H9 (cell line): ENCODE data around the gene TRIM34. TPM values are rescaled to one million over a fixed set of nuclear protein-coding genes. Genes with fewer than 3 reads are reported as not detected.

Source experiments
- DNase-seq: peaks from one replicate; pipeline ENCODE4 v3.0.0-alpha.2; 2017
- H2AFZ ChIP-seq: one replicate; pipeline ENCODE4 v1.6.1; 2013; ENCODE audit warnings: mild to moderate bottlenecking, low read length, control low read depth, moderate library complexity
- H2AK5ac ChIP-seq: 2 replicates; pipeline ENCODE4 v1.6.1; 2013; ENCODE audit warnings: low read length, control low read depth, mixed read lengths; ENCODE audit not compliant: insufficient read length
- H2BK120ac ChIP-seq: one replicate; pipeline ENCODE4 v1.6.1; 2013; ENCODE audit warnings: low read depth, mild to moderate bottlenecking, low read length, control low read depth, inconsistent platforms; ENCODE audit not compliant: poor library complexity, severe bottlenecking
- H2BK12ac ChIP-seq: 2 replicates; pipeline ENCODE4 v1.6.1; 2013; ENCODE audit warnings: low read length, control low read depth, mixed read lengths, low read depth; ENCODE audit not compliant: insufficient read length
- H2BK15ac ChIP-seq: 2 replicates; pipeline ENCODE4 v1.6.1; 2013; ENCODE audit warnings: low read depth, low read length, control low read depth
- H2BK20ac ChIP-seq: one replicate; pipeline ENCODE4 v1.6.1; 2013; ENCODE audit warnings: low read depth, mild to moderate bottlenecking, low read length, control low read depth, inconsistent platforms; ENCODE audit not compliant: poor library complexity, severe bottlenecking
- H2BK5ac ChIP-seq: 2 replicates; pipeline ENCODE4 v1.6.1; 2013; ENCODE audit warnings: low read length, control low read depth, mixed read lengths; ENCODE audit not compliant: insufficient read length
- H3K14ac ChIP-seq: 2 replicates; pipeline ENCODE4 v1.6.1; 2013; ENCODE audit warnings: low read length, control low read depth; ENCODE audit not compliant: insufficient read depth
- H3K18ac ChIP-seq: 2 replicates; pipeline ENCODE4 v1.6.1; 2013; ENCODE audit warnings: low read depth, mild to moderate bottlenecking, mixed read lengths, low read length, control low read depth; ENCODE audit not compliant: insufficient read length
- H3K23ac ChIP-seq: 2 replicates; pipeline ENCODE4 v1.6.1; 2013; ENCODE audit warnings: low read length, control low read depth, mixed read lengths, low read depth; ENCODE audit not compliant: insufficient read length
- H3K23me2 ChIP-seq: 2 replicates; pipeline ENCODE4 v1.6.1; 2013; ENCODE audit warnings: low read depth, mild to moderate bottlenecking, mixed read lengths, low read length, control low read depth; ENCODE audit not compliant: insufficient read length, poor library complexity, severe bottlenecking
- H3K27ac ChIP-seq: 2 replicates; pipeline ENCODE4 v1.5.1; 2013; ENCODE audit warnings: low read length, control low read depth, mixed read lengths, low read depth; ENCODE audit not compliant: insufficient read length
- H3K27me3 ChIP-seq: 2 replicates; pipeline ENCODE4 v1.6.1; 2013; ENCODE audit warnings: low read length, control low read depth, inconsistent platforms; ENCODE audit not compliant: insufficient read depth
- H3K4ac ChIP-seq: 2 replicates; pipeline ENCODE4 v1.6.1; 2013; ENCODE audit warnings: low read depth, mild to moderate bottlenecking, control low read depth, inconsistent platforms, low read length, moderate library complexity
- H3K4me1 ChIP-seq: 2 replicates; pipeline ENCODE4 v1.6.1; 2013; ENCODE audit warnings: low read length, control low read depth, inconsistent platforms; ENCODE audit not compliant: insufficient read depth
- H3K4me2 ChIP-seq: 2 replicates; pipeline ENCODE4 v1.6.1; 2013; ENCODE audit warnings: low read length, control low read depth, mixed read lengths; ENCODE audit not compliant: insufficient read length, insufficient read depth
- H3K56ac ChIP-seq: 2 replicates; pipeline ENCODE4 v1.6.1; 2013; ENCODE audit warnings: low read depth, mild to moderate bottlenecking, mixed read lengths, low read length, control low read depth; ENCODE audit not compliant: insufficient read length
- H3K79me1 ChIP-seq: 2 replicates; pipeline ENCODE4 v1.6.1; 2013; ENCODE audit warnings: low read depth, mild to moderate bottlenecking, moderate library complexity, low read length, control low read depth, inconsistent platforms; ENCODE audit not compliant: insufficient read depth, poor library complexity, severe bottlenecking
- H3K79me2 ChIP-seq: 2 replicates; pipeline ENCODE4 v1.6.1; 2013; ENCODE audit warnings: low read length, control low read depth, inconsistent platforms; ENCODE audit not compliant: insufficient read depth
- H3K9ac ChIP-seq: 2 replicates; pipeline ENCODE4 v1.6.1; 2013; ENCODE audit warnings: low read length, control low read depth, mixed read lengths; ENCODE audit not compliant: insufficient read length; ENCODE audit errors: extremely low read depth
- H3K9me3 ChIP-seq: one replicate; pipeline ENCODE4 v1.6.1; 2013; ENCODE audit warnings: low read depth, low read length, inconsistent platforms; ENCODE audit not compliant: control insufficient read depth
- H3T11ph ChIP-seq: one replicate; pipeline ENCODE4 v1.6.1; 2013; ENCODE audit warnings: mild to moderate bottlenecking, low read length, control low read depth, inconsistent platforms
- H4K20me1 ChIP-seq: one replicate; pipeline ENCODE4 v1.6.1; 2013; ENCODE audit not compliant: control insufficient read depth, insufficient read length, insufficient read depth
- H4K5ac ChIP-seq: 2 replicates; pipeline ENCODE4 v1.6.1; 2013; ENCODE audit warnings: low read depth, mild to moderate bottlenecking, mixed read lengths, low read length, control low read depth; ENCODE audit not compliant: insufficient read length
- H4K8ac ChIP-seq: replicated peaks from 2 replicates; pipeline ENCODE4 v1.6.1; 2013; ENCODE audit warnings: low read length, control low read depth, mixed read lengths, low read depth; ENCODE audit not compliant: insufficient read length
- H4K91ac ChIP-seq: 2 replicates; pipeline ENCODE4 v1.6.1; 2013; ENCODE audit warnings: low read depth, mild to moderate bottlenecking, moderate library complexity, mixed read lengths, low read length, control low read depth; ENCODE audit not compliant: insufficient read length
- H3K27ac Mint-ChIP-seq, 3 experiments: 2 replicates in 2 of 3; 3 replicates in 1 of 3; pipeline ENCODE4 v1.8.0; 2020 to 2021; ENCODE audit warnings: mixed read lengths in 3 of 3, mild to moderate bottlenecking in 1 of 3, moderate library complexity in 1 of 3
- H3K27me3 Mint-ChIP-seq: 2 replicates; pipeline ENCODE4 v1.8.0; 2021; ENCODE audit warnings: low read depth, mild to moderate bottlenecking, moderate library complexity, mixed read lengths
- H3K36me3 Mint-ChIP-seq, 3 experiments: 2 replicates in 2 of 3; 3 replicates in 1 of 3; pipeline ENCODE4 v1.8.0; 2020 to 2021; ENCODE audit warnings: low read depth in 3 of 3, mixed read lengths in 3 of 3; ENCODE audit not compliant: insufficient read depth in 1 of 3
- H3K4me1 Mint-ChIP-seq, 2 experiments: 2 replicates each; pipeline ENCODE4 v1.8.0; 2020; ENCODE audit warnings: mixed read lengths in 2 of 2
- H3K4me3 Mint-ChIP-seq, 2 experiments: 2 replicates in 1 of 2; 3 replicates in 1 of 2; pipeline ENCODE4 v1.8.0; 2020 to 2021; ENCODE audit warnings: mild to moderate bottlenecking in 2 of 2, mixed read lengths in 2 of 2, moderate library complexity in 1 of 2
- H3K9me3 Mint-ChIP-seq, 2 experiments: 2 replicates in 1 of 2; 3 replicates in 1 of 2; pipeline ENCODE4 v1.8.0; 2020; ENCODE audit warnings: mild to moderate bottlenecking in 2 of 2, mixed read lengths in 2 of 2, moderate library complexity in 1 of 2
- CTCF ChIP-seq: fragments of 200-600 bp; sonication (generic); conservative IDR thresholded peaks from 3 replicates; pipeline ENCODE4 v1.8.0; 2021; ENCODE audit warnings: antibody characterized with exemption, mild to moderate bottlenecking
- WGBS: extraction: QIAGEN DNeasy Blood & Tissue Kit; methylation state at CpG from one replicate; pipeline ENCODE4 v1.1.7; 2013; ENCODE audit warnings: missing lambda C conversion rate, low lambda C conversion rate, mixed read lengths; ENCODE audit not compliant: insufficient read length; ENCODE audit errors: extremely low coverage; 5-methylcytosine and 5-hydroxymethylcytosine counted together
- total RNA-seq: library from RNA; stranded (reverse); gene quantifications from 2 replicates; pipeline ENCODE4 v1.2.1, GENCODE V29; 2021

TRIM34 gene
- total RNA-seq, 1 experiment from 2014 or later: 0.59 TPM

- H3K9ac ChIP-seq: no peak overlapping the region
- no peak for DNase-seq
- H3K27ac ChIP-seq: no peak overlapping the region
- no peak overlapping the region for H2AK5ac ChIP-seq
- H3K9me3 ChIP-seq: no peaks in the 10 kb centered on the region
- H2BK5ac ChIP-seq: no peak overlapping the region
- H2BK15ac ChIP-seq: no peak overlapping the region
- H3K56ac ChIP-seq: no peak overlapping the region
- no peak overlapping the region for H2BK12ac ChIP-seq
- peaks cover 34 to 57% (median 57%) of the 10 kb centered on the region in 3 experiments for H3K36me3 Mint-ChIP-seq
- H3K4me1 Mint-ChIP-seq: peaks cover 3 to 13% of the 10 kb centered on the region in 2 experiments; a peak in 3 of 4 replicates
- H2BK20ac ChIP-seq: no peak overlapping the region
- no peak overlapping the region for H3T11ph ChIP-seq
- no peaks in the 10 kb centered on the region for H4K20me1 ChIP-seq
- no peak overlapping the region for H3K4ac ChIP-seq
- no peak overlapping the region for H2AFZ ChIP-seq
- WGBS: no CpG with 5 or more reads among the region's 4 CpGs
- no peak overlapping the region for H3K14ac ChIP-seq
- H3K4me3 Mint-ChIP-seq: no peak overlapping the region
- no peak overlapping the region for H3K4me2 ChIP-seq
- H3K4me1 ChIP-seq: no peaks in the 10 kb centered on the region
- no peaks in the 10 kb centered on the region for H3K9me3 Mint-ChIP-seq
- H3K23ac ChIP-seq: no peak overlapping the region
- peaks cover 6% of the 10 kb centered on the region; the same call in 1 of the 2 replicates for H3K79me2 ChIP-seq
- no peak overlapping the region for H4K91ac ChIP-seq
- peak overlapping the region in 1 of 3 experiments; percentile 85; a peak in 2 of 7 replicates for H3K27ac Mint-ChIP-seq
- H3K23me2 ChIP-seq: no peaks in the 10 kb centered on the region
- H4K8ac ChIP-seq: no peak overlapping the region
- no peak overlapping the region for H3K18ac ChIP-seq
- H2BK120ac ChIP-seq: no peak overlapping the region
- no peaks in the 10 kb centered on the region for H3K79me1 ChIP-seq
- H3K27me3 Mint-ChIP-seq: no peaks in the 10 kb centered on the region
- TF ChIP-seq CTCF: no peak
- H3K27me3 ChIP-seq: no peaks in the 10 kb centered on the region
- no peak overlapping the region for H4K5ac ChIP-seq
Measured at GRCh38 chr11:5604896-5605295, 19.9 kb upstream of the TRIM34 start.
